Measurements from ENCODE around the gene OXGR1. TPM values are rescaled to one million over a fixed set of nuclear protein-coding genes. Genes with fewer than 3 reads are reported as not detected.
A peak's percentile ranks its signal among the peaks of the same experiment; 100 is the strongest.

The OXGR1 gene
- 0.74 TPM for total RNA-seq

GRCh38 chr13:96994017-96994857, at the start of gene OXGR1:
Gene OXGR1, minus strand, starts transcription at chr13:96994476. Its CDS starts 6,717 bp downstream, at chr13:96987759.
- Histone ChIP-seq H3K4me3 (peak within 1 kb of the TSS; percentile 43 to 50), H3K36me3 (no peaks in the 10 kb centered on the region), H3K27me3 (no peaks in the 10 kb centered on the region), H3K27ac (no peak within 1 kb of the TSS), H3K9me3 (no peaks in the 10 kb centered on the region), H3K4me1 (no peaks in the 10 kb centered on the region)
- intact Hi-C loops (cut with DNase I), result no loop called here
- no peak for DNase-seq (ENCODE audit: extremely low spot score in 2 of 2)
- no peak for TF ChIP-seq POLR2A (IDR thresholded peaks at IDR 0.05)
- TF ChIP-seq POLR2AphosphoS5 (IDR thresholded peaks at IDR 0.05; ENCODE audit: insufficient read depth in 1 of 2, low read depth in 1 of 2), result no peak
- TF ChIP-seq CTCF (IDR thresholded peaks at IDR 0.05), result no peak

- Histone ChIP-seq H3K4me3 (no peak overlapping the region), H3K36me3 (no peaks in the 10 kb centered on the region), H3K27ac (no peak overlapping the region), H3K27me3 (no peaks in the 10 kb centered on the region), H3K9me3 (no peaks in the 10 kb centered on the region), H3K4me1 (no peaks in the 10 kb centered on the region)
- TF ChIP-seq POLR2AphosphoS5 (IDR thresholded peaks at IDR 0.05; ENCODE audit: insufficient read depth in 1 of 2, low read depth in 1 of 2) (no peak), POLR2A (IDR thresholded peaks at IDR 0.05) (no peak), CTCF (IDR thresholded peaks at IDR 0.05) (no peak)
- intact Hi-C loops (cut with DNase I), result no loop called here
- no peak for DNase-seq (ENCODE audit: extremely low spot score in 2 of 2)
Measured at GRCh38 chr13:97043302-97043701, 49.0 kb upstream of the OXGR1 start.

GRCh38 chr13:97030705-97031452, 36.6 kb upstream of the OXGR1 start:
- intact Hi-C loops (cut with DNase I), result no loop called here

GRCh38 chr13:97028441-97029299, 34.4 kb upstream of the OXGR1 start:
- no peak for DNase-seq (ENCODE audit: extremely low spot score in 2 of 2)
- Histone ChIP-seq H3K4me1 (no peaks in the 10 kb centered on the region), H3K27ac (no peak overlapping the region), H3K4me3 (no peak overlapping the region), H3K27me3 (no peaks in the 10 kb centered on the region), H3K9me3 (no peaks in the 10 kb centered on the region), H3K36me3 (no peaks in the 10 kb centered on the region)
- TF ChIP-seq CTCF (IDR thresholded peaks at IDR 0.05) (peak; percentile 62 to 78 (median 66)), POLR2AphosphoS5 (IDR thresholded peaks at IDR 0.05; ENCODE audit: insufficient read depth in 1 of 2, low read depth in 1 of 2) (no peak), POLR2A (IDR thresholded peaks at IDR 0.05) (no peak)
- intact Hi-C loops (cut with DNase I), result no loop called here

More at GRCh38 chr13:97030705-97031452, 36.6 kb upstream of the OXGR1 start:
- Histone ChIP-seq H3K27ac (no peak overlapping the region), H3K27me3 (no peaks in the 10 kb centered on the region), H3K4me1 (no peaks in the 10 kb centered on the region), H3K9me3 (no peaks in the 10 kb centered on the region), H3K36me3 (no peaks in the 10 kb centered on the region), H3K4me3 (no peak overlapping the region)
- DNase-seq (ENCODE audit: extremely low spot score in 2 of 2), result no peak
- TF ChIP-seq POLR2AphosphoS5 (IDR thresholded peaks at IDR 0.05; ENCODE audit: insufficient read depth in 1 of 2, low read depth in 1 of 2), result no peak
- no peak for TF ChIP-seq POLR2A (IDR thresholded peaks at IDR 0.05)

GRCh38 chr13:97027162-97027554, 32.9 kb upstream of the OXGR1 start:
- H3K4me1 ChIP-seq, result no peaks in the 10 kb centered on the region
- no peak overlapping the region for H3K4me3 ChIP-seq
- H3K27me3 ChIP-seq, result no peaks in the 10 kb centered on the region
- H3K27ac ChIP-seq, result no peak overlapping the region
- H3K36me3 ChIP-seq, result no peaks in the 10 kb centered on the region
- no peaks in the 10 kb centered on the region for H3K9me3 ChIP-seq
- no peak for TF ChIP-seq POLR2A (IDR thresholded peaks at IDR 0.05)
- TF ChIP-seq POLR2AphosphoS5 (IDR thresholded peaks at IDR 0.05; ENCODE audit: insufficient read depth in 1 of 2, low read depth in 1 of 2), result no peak
- TF ChIP-seq CTCF (IDR thresholded peaks at IDR 0.05), result no peak
- intact Hi-C loops (cut with DNase I), result no loop called here
- DNase-seq (ENCODE audit: extremely low spot score in 2 of 2), result no peak

Measured in vagina (tissue), 2 donors.